Activated B cell treated with CpG ODN at 0.5 μM for 24 hours (primary cell): ENCODE data around the gene CCDC142. TPM values are rescaled to one million over a fixed set of nuclear protein-coding genes. Genes with fewer than 3 reads are reported as not detected.

Experiments used
- ATAC-seq: fragments of 200-7000 bp; cut with Tn5 transposase; one replicate; pipeline ENCODE4 v1.10.0; 2021; ENCODE audit warnings: low read depth, mild to moderate bottlenecking, moderate library complexity
- CTCF ChIA-PET: fragments of 350-600 bp; sonication (Branson Sonifier 250); formaldehyde crosslinking; loops from one replicate; lab custom pipeline; 2021; ENCODE audit warnings: antibody characterized with exemption; lab: Charles Lee
- POLR2A ChIA-PET: fragments of 350-600 bp; sonication (Branson Sonifier 250); formaldehyde crosslinking; loops from one replicate; lab custom pipeline; 2021; ENCODE audit warnings: antibody characterized with exemption; lab: Charles Lee
- DNase-seq: peaks from one replicate; pipeline ENCODE4 v3.0.0; 2022
- H3K27ac Mint-ChIP-seq: one replicate; pipeline ENCODE4 v1.8.0; 2020; ENCODE audit warnings: mixed read lengths
- H3K27me3 Mint-ChIP-seq: one replicate; pipeline ENCODE4 v1.8.0; 2021; ENCODE audit warnings: mixed read lengths
- H3K36me3 Mint-ChIP-seq: one replicate; pipeline ENCODE4 v1.8.0; 2021; ENCODE audit warnings: low read depth, mixed read lengths
- H3K4me1 Mint-ChIP-seq: one replicate; pipeline ENCODE4 v1.8.0; 2021; ENCODE audit warnings: mixed read lengths
- H3K4me3 Mint-ChIP-seq: one replicate; pipeline ENCODE4 v1.8.0; 2020; ENCODE audit warnings: mild to moderate bottlenecking, mixed read lengths
- H3K9me3 Mint-ChIP-seq: one replicate; pipeline ENCODE4 v1.8.0; 2020; ENCODE audit warnings: mixed read lengths
- CTCF ChIP-seq: fragments of 200-600 bp; IDR thresholded peaks from one replicate; pipeline ENCODE4 v1.8.0; 2022; ENCODE audit warnings: antibody characterized with exemption, mild to moderate bottlenecking
- intact Hi-C: fragments of 100-400 bp; cut with micrococcal nuclease; formaldehyde crosslinking; loops from one replicate; pipeline ENCODE4 v1.15.1; 2024
- total RNA-seq: library from RNA; stranded (reverse); gene quantifications from 2 replicates; pipeline ENCODE4 v1.2.3, GENCODE V29; 2022

Gene CCDC142
- total RNA-seq, 1 donor from 2014 or later, result 40.4 TPM

GRCh38 chr2:74428675-74429074 lies 54.1 kb downstream of the CCDC142 start:
- TF ChIP-seq CTCF, result no peak
- no peak overlapping the region for H3K4me3 Mint-ChIP-seq
- ChIA-PET POLR2A (interaction anchor here (0.5 kb wide), 1 partner anchor 141 kb away, joined by 4 read pairs; no protein-coding TSS in a partner anchor), CTCF (no interaction called here)
- DNase-seq, result no peak
- H3K4me1 Mint-ChIP-seq, result no peaks in the 10 kb centered on the region
- H3K27me3 Mint-ChIP-seq, result no peaks in the 10 kb centered on the region
- no peak overlapping the region for H3K27ac Mint-ChIP-seq
- intact Hi-C loops, result no loop called here
- H3K9me3 Mint-ChIP-seq, result no peaks in the 10 kb centered on the region
- H3K36me3 Mint-ChIP-seq, result peaks cover 30% of the 10 kb centered on the region
- ATAC-seq, result no peak

GRCh38 chr2:74427551-74427950 lies 55.2 kb downstream of the CCDC142 start:
- no peaks in the 10 kb centered on the region for H3K27me3 Mint-ChIP-seq
- intact Hi-C loops, result no loop called here
- TF ChIP-seq CTCF, result no peak
- no peaks in the 10 kb centered on the region for H3K9me3 Mint-ChIP-seq
- DNase-seq (no peak), ATAC-seq (no peak)
- ChIA-PET POLR2A (interaction anchor here (0.5 kb wide), 1 partner anchor 45 kb away, joined by 5 read pairs; no protein-coding TSS in a partner anchor), CTCF (no interaction called here)
- H3K4me3 Mint-ChIP-seq, result no peak overlapping the region
- H3K4me1 Mint-ChIP-seq, result no peaks in the 10 kb centered on the region
- H3K27ac Mint-ChIP-seq, result no peak overlapping the region
- peaks cover 30% of the 10 kb centered on the region for H3K36me3 Mint-ChIP-seq

GRCh38 chr2:74426181-74426758 lies 56.5 kb downstream of the CCDC142 start:
- H3K27ac Mint-ChIP-seq, result no peak overlapping the region
- H3K4me1 Mint-ChIP-seq, result peaks cover 6% of the 10 kb centered on the region
- ChIA-PET CTCF (no interaction called here), POLR2A (no interaction called here)
- no peak for TF ChIP-seq CTCF
- DNase-seq, result no peak
- no peak for ATAC-seq
- no peak overlapping the region for H3K4me3 Mint-ChIP-seq
- H3K36me3 Mint-ChIP-seq, result peaks cover 32% of the 10 kb centered on the region
- no peaks in the 10 kb centered on the region for H3K9me3 Mint-ChIP-seq
- intact Hi-C loops, result no loop called here
- no peaks in the 10 kb centered on the region for H3K27me3 Mint-ChIP-seq

GRCh38 chr2:74425523-74425922 lies 57.3 kb downstream of the CCDC142 start:
- POLR2A ChIA-PET, result interaction anchor here (0.7 kb wide), 1 partner anchor 66 kb away, joined by 3 read pairs; no protein-coding TSS in a partner anchor
- no peak overlapping the region for H3K27ac Mint-ChIP-seq

More at GRCh38 chr2:74425523-74425922, 57.3 kb downstream of the CCDC142 start:
- ATAC-seq (no peak), DNase-seq (no peak)
- Mint-ChIP-seq H3K4me1 (peaks cover 13% of the 10 kb centered on the region), H3K27me3 (no peaks in the 10 kb centered on the region), H3K36me3 (peaks cover 33% of the 10 kb centered on the region), H3K4me3 (no peak overlapping the region), H3K9me3 (no peaks in the 10 kb centered on the region)
- intact Hi-C loops, result no loop called here
- TF ChIP-seq CTCF, result no peak
- CTCF ChIA-PET, result no interaction called here
